Mesenchymal stem cell (in vitro differentiated cells and primary cell): ENCODE results near the gene CDH1.
A peak's percentile ranks its signal among the peaks of the same experiment; 100 is the strongest.

Experiments
- DNase-seq: peaks from one replicate; pipeline ENCODE4 v3.0.0-alpha.2; 2013
- H2AFZ ChIP-seq: one replicate; pipeline ENCODE4 v1.6.1; 2013; ENCODE audit warnings: low read depth, mild to moderate bottlenecking, control low read depth, inconsistent platforms, low read length, moderate library complexity
- H2AK5ac ChIP-seq: 2 replicates; pipeline ENCODE4 v1.6.1; 2013; ENCODE audit warnings: low read length, moderate library complexity, mild to moderate bottlenecking, inconsistent platforms; ENCODE audit not compliant: severe bottlenecking
- H2BK120ac ChIP-seq: one replicate; pipeline ENCODE4 v1.6.1; 2013; ENCODE audit warnings: low read depth, mild to moderate bottlenecking, inconsistent platforms, low read length, moderate library complexity
- H2BK12ac ChIP-seq, 2 experiments: one replicate each; pipeline ENCODE4 v1.6.1; 2013; ENCODE audit warnings: inconsistent platforms in 2 of 2, low read length in 2 of 2, mild to moderate bottlenecking in 2 of 2, moderate library complexity in 2 of 2, control low read depth in 1 of 2
- H2BK15ac ChIP-seq: one replicate; pipeline ENCODE4 v1.6.1; 2013; ENCODE audit warnings: mild to moderate bottlenecking, low read depth, inconsistent platforms; ENCODE audit not compliant: poor library complexity, severe bottlenecking
- H2BK5ac ChIP-seq: 2 replicates; pipeline ENCODE4 v1.6.1; 2013; ENCODE audit warnings: low read depth, mild to moderate bottlenecking, low read length, control low read depth, inconsistent platforms; ENCODE audit not compliant: poor library complexity, severe bottlenecking
- H3K14ac ChIP-seq, 2 experiments: one replicate each; pipeline ENCODE4 v1.6.1; 2013; ENCODE audit warnings: inconsistent platforms in 2 of 2, low read length in 2 of 2, control low read depth in 1 of 2, mild to moderate bottlenecking in 1 of 2, moderate library complexity in 1 of 2
- H3K18ac ChIP-seq, 2 experiments: one replicate each; pipeline ENCODE4 v1.6.1; 2013; ENCODE audit warnings: inconsistent platforms in 2 of 2, low read length in 2 of 2, control low read depth in 1 of 2, low read depth in 1 of 2, mild to moderate bottlenecking in 1 of 2
- H3K23ac ChIP-seq, 2 experiments: one replicate each; pipeline ENCODE4 v1.6.1; 2013; ENCODE audit warnings: inconsistent platforms in 2 of 2, low read length in 2 of 2, mild to moderate bottlenecking in 2 of 2, moderate library complexity in 2 of 2, control low read depth in 1 of 2
- H3K27ac ChIP-seq: 2 replicates; pipeline ENCODE4 v1.5.1; 2013; ENCODE audit warnings: mild to moderate bottlenecking, moderate library complexity, low read length, control low read depth, inconsistent platforms; ENCODE audit not compliant: poor library complexity, severe bottlenecking
- H3K27me3 ChIP-seq, 2 experiments: 2 replicates each; pipeline versions ENCODE4 v1.6.1 to v1.7.0; 2013; ENCODE audit warnings: low read length in 2 of 2, mild to moderate bottlenecking in 2 of 2, moderate library complexity in 2 of 2, control low read depth in 1 of 2, inconsistent platforms in 1 of 2; ENCODE audit not compliant: control insufficient read depth in 1 of 2, insufficient read depth in 1 of 2
- H3K36me3 ChIP-seq, 2 experiments: 2 replicates each; pipeline versions ENCODE4 v1.6.1 to v1.7.0; 2013; ENCODE audit warnings: low read length in 2 of 2, control low read depth in 1 of 2, inconsistent platforms in 1 of 2, low read depth in 1 of 2, mild to moderate bottlenecking in 1 of 2; ENCODE audit not compliant: insufficient read depth in 2 of 2, control insufficient read depth in 1 of 2
- H3K4ac ChIP-seq, 2 experiments: one replicate each; pipeline ENCODE4 v1.6.1; 2013; ENCODE audit warnings: inconsistent platforms in 2 of 2, low read length in 2 of 2, mild to moderate bottlenecking in 2 of 2, moderate library complexity in 2 of 2, control low read depth in 1 of 2, low read depth in 1 of 2
- H3K4me1 ChIP-seq: 2 replicates; pipeline ENCODE4 v1.6.1; 2013; ENCODE audit warnings: low read depth, low read length, control low read depth; ENCODE audit not compliant: control insufficient read depth, insufficient read depth
- H3K4me2 ChIP-seq: 2 replicates; pipeline ENCODE4 v1.6.1; 2013; ENCODE audit warnings: low read length, mild to moderate bottlenecking, inconsistent platforms; ENCODE audit not compliant: poor library complexity, severe bottlenecking
- H3K4me3 ChIP-seq, 2 experiments: 2 replicates each; pipeline versions ENCODE4 v1.5.1 to v1.7.0; 2013; ENCODE audit warnings: low read length in 2 of 2, mild to moderate bottlenecking in 2 of 2, control low read depth in 1 of 2, low read depth in 1 of 2; ENCODE audit not compliant: insufficient read depth in 1 of 2
- H3K79me1 ChIP-seq: replicated peaks from 2 replicates; pipeline ENCODE4 v1.6.1; 2013; ENCODE audit warnings: mild to moderate bottlenecking, control low read depth, low read length, inconsistent platforms; ENCODE audit not compliant: poor library complexity, severe bottlenecking
- H3K9ac ChIP-seq: 2 replicates; pipeline ENCODE4 v1.7.0; 2013; ENCODE audit warnings: mild to moderate bottlenecking, low read length, moderate library complexity
- H3K9me3 ChIP-seq: 2 replicates; pipeline ENCODE4 v1.7.0; 2013; ENCODE audit warnings: mild to moderate bottlenecking, low read length; ENCODE audit not compliant: control insufficient read depth
- H4K8ac ChIP-seq: one replicate; pipeline ENCODE4 v1.6.1; 2013; ENCODE audit warnings: inconsistent platforms, mild to moderate bottlenecking, low read length, moderate library complexity
- H4K91ac ChIP-seq: one replicate; pipeline ENCODE4 v1.6.1; 2013; ENCODE audit warnings: mild to moderate bottlenecking, low read length, inconsistent platforms
- WGBS: methylation state at CpG from one replicate; pipeline ENCODE4 v1.1.7; 2013; ENCODE audit warnings: mixed read lengths; 5-methylcytosine and 5-hydroxymethylcytosine counted together

CDH1 gene

GRCh38 chr16:68790130-68790761 is 53.2 kb downstream of the CDH1 start:
- H2AK5ac ChIP-seq, result no peak overlapping the region
- H2BK120ac ChIP-seq, result no peak overlapping the region
- peak overlapping the region; percentile 45 for H3K4me2 ChIP-seq
- no peak overlapping the region for H2BK12ac ChIP-seq
- H3K79me1 ChIP-seq, result no peaks in the 10 kb centered on the region
- H3K27me3 ChIP-seq, result peaks cover 0 to 7% of the 10 kb centered on the region in 2 experiments
- H3K4me3 ChIP-seq, result no peak overlapping the region
- H3K23ac ChIP-seq, result no peak overlapping the region
- H3K36me3 ChIP-seq, result no peaks in the 10 kb centered on the region
- no peaks in the 10 kb centered on the region for H3K9me3 ChIP-seq
- H3K4ac ChIP-seq, result no peak overlapping the region
- H3K9ac ChIP-seq, result no peak overlapping the region
- no peak overlapping the region for H4K91ac ChIP-seq
- H4K8ac ChIP-seq, result no peak overlapping the region
- H2BK5ac ChIP-seq, result peak overlapping the region; percentile 76
- H3K18ac ChIP-seq, result no peak overlapping the region
- no peak overlapping the region for H3K14ac ChIP-seq
- no peak overlapping the region for H2BK15ac ChIP-seq
- peak overlapping the region; percentile 94 for H3K27ac ChIP-seq
- 56% methylated on average over 9 of the region's 9 CpGs for WGBS
- peak; percentile 82 for DNase-seq
- H2AFZ ChIP-seq, result no peak overlapping the region
- peaks cover 21% of the 10 kb centered on the region for H3K4me1 ChIP-seq

GRCh38 chr16:68790944-68791343 is 53.9 kb downstream of the CDH1 start:
- Histone ChIP-seq H3K36me3 (no peaks in the 10 kb centered on the region), H2BK5ac (peak overlapping the region; percentile 76), H2AFZ (no peak overlapping the region), H3K18ac (no peak overlapping the region), H3K79me1 (no peaks in the 10 kb centered on the region), H3K23ac (no peak overlapping the region), H2BK12ac (no peak overlapping the region), H3K9ac (no peak overlapping the region), H3K27ac (peak overlapping the region; percentile 94), H3K4me2 (no peak overlapping the region), H3K9me3 (no peaks in the 10 kb centered on the region), H4K91ac (no peak overlapping the region), H4K8ac (no peak overlapping the region), H2BK15ac (no peak overlapping the region), H3K27me3 (no peaks in the 10 kb centered on the region), H3K4me3 (no peak overlapping the region), H3K14ac (no peak overlapping the region), H2AK5ac (peak overlapping the region; percentile 93), H3K4me1 (peaks cover 21% of the 10 kb centered on the region), H2BK120ac (no peak overlapping the region), H3K4ac (no peak overlapping the region)
- 67% methylated on average over 4 of the region's 4 CpGs for WGBS
- no peak for DNase-seq

- H3K9me3 ChIP-seq, result no peaks in the 10 kb centered on the region
- H2BK5ac ChIP-seq, result no peak overlapping the region
- no peak overlapping the region for H3K4ac ChIP-seq
- H3K4me2 ChIP-seq, result no peak overlapping the region
- no peak overlapping the region for H3K18ac ChIP-seq
- H2AFZ ChIP-seq, result no peak overlapping the region
- no peak overlapping the region for H3K14ac ChIP-seq
- no peak overlapping the region for H4K8ac ChIP-seq
- no peak overlapping the region for H2BK12ac ChIP-seq
- peak; percentile 26 for DNase-seq
- no peak overlapping the region for H4K91ac ChIP-seq
- H2BK120ac ChIP-seq, result no peak overlapping the region
- no peaks in the 10 kb centered on the region for H3K27me3 ChIP-seq
- no peaks in the 10 kb centered on the region for H3K79me1 ChIP-seq
- H3K23ac ChIP-seq, result no peak overlapping the region
- H3K36me3 ChIP-seq, result no peaks in the 10 kb centered on the region
- no peak overlapping the region for H3K4me3 ChIP-seq
- H2BK15ac ChIP-seq, result no peak overlapping the region
- no peak overlapping the region for H3K9ac ChIP-seq
- peak overlapping the region; percentile 12 for H2AK5ac ChIP-seq
- WGBS, result 87% methylated on average over 19 of the region's 20 CpGs
- H3K27ac ChIP-seq, result no peak overlapping the region
- H3K4me1 ChIP-seq, result peaks cover 16% of the 10 kb centered on the region
Observed at GRCh38 chr16:68792465-68793324, 55.6 kb downstream of the CDH1 start.

- no peaks in the 10 kb centered on the region for H3K27me3 ChIP-seq
Observed at GRCh38 chr16:68793401-68793857, 56.3 kb downstream of the CDH1 start.

More at GRCh38 chr16:68793401-68793857, 56.3 kb downstream of the CDH1 start:
- Histone ChIP-seq H2BK15ac (no peak overlapping the region), H3K4ac (no peak overlapping the region), H2BK120ac (no peak overlapping the region), H3K79me1 (no peaks in the 10 kb centered on the region), H3K18ac (no peak overlapping the region), H3K36me3 (no peaks in the 10 kb centered on the region), H4K8ac (no peak overlapping the region), H3K14ac (no peak overlapping the region), H2BK12ac (no peak overlapping the region), H2BK5ac (no peak overlapping the region), H2AK5ac (peak overlapping the region; percentile 61), H3K23ac (no peak overlapping the region), H3K4me3 (no peak overlapping the region), H4K91ac (no peak overlapping the region), H2AFZ (no peak overlapping the region), H3K27ac (no peak overlapping the region), H3K4me1 (peaks cover 16% of the 10 kb centered on the region), H3K4me2 (no peak overlapping the region), H3K9me3 (no peaks in the 10 kb centered on the region), H3K9ac (no peak overlapping the region)
- 94% methylated on average over 8 of the region's 8 CpGs for WGBS
- DNase-seq, result no peak
